NCI-H1694 treated with DMSO at 0.1 percent for 48 hours (cell line): ENCODE data around the gene CD44.

Experiments
- DNase-seq: peaks from one replicate; lab custom pipeline; 2025; lab: John Stamatoyannopoulos, UW

Gene CD44

GRCh38 chr11:35139722-35140282, 831 bp downstream of the CD44 start:
- no peak for DNase-seq

- no peak for DNase-seq
Observed at GRCh38 chr11:35141071-35141470, 2.1 kb downstream of the CD44 start.

- no peak for DNase-seq
Observed at GRCh38 chr11:35141571-35141971, 2.6 kb downstream of the CD44 start.

- DNase-seq: no peak
Observed at GRCh38 chr11:35142481-35143075, 3.6 kb downstream of the CD44 start.

GRCh38 chr11:35143297-35144135, 4.5 kb downstream of the CD44 start:
- DNase-seq: no peak

- no peak for DNase-seq
Observed at GRCh38 chr11:35144136-35144741, 5.3 kb downstream of the CD44 start.

GRCh38 chr11:35144806-35145205, 5.8 kb downstream of the CD44 start:
- DNase-seq: no peak

GRCh38 chr11:35145271-35145670, 6.3 kb downstream of the CD44 start:
- DNase-seq: no peak

GRCh38 chr11:35146074-35146521, 7.1 kb downstream of the CD44 start:
- no peak for DNase-seq

- no peak for DNase-seq
Observed at GRCh38 chr11:35146711-35147110, 7.7 kb downstream of the CD44 start.

- DNase-seq: no peak
Observed at GRCh38 chr11:35147235-35147634, 8.3 kb downstream of the CD44 start.

GRCh38 chr11:35148163-35148837, 9.3 kb downstream of the CD44 start:
- no peak for DNase-seq

GRCh38 chr11:35150454-35150853, 11.5 kb downstream of the CD44 start:
- DNase-seq: no peak

GRCh38 chr11:35151241-35151640, 12.3 kb downstream of the CD44 start:
- DNase-seq: no peak

GRCh38 chr11:35151683-35152280, 12.8 kb downstream of the CD44 start:
- DNase-seq: no peak

GRCh38 chr11:35152575-35152974, 13.6 kb downstream of the CD44 start:
- DNase-seq: no peak

GRCh38 chr11:35153280-35153679, 14.3 kb downstream of the CD44 start:
- no peak for DNase-seq

GRCh38 chr11:35154952-35155351, 16.0 kb downstream of the CD44 start:
- DNase-seq: no peak

- DNase-seq: no peak
Observed at GRCh38 chr11:35155677-35156076, 16.7 kb downstream of the CD44 start.

GRCh38 chr11:35157814-35158700, 19.1 kb downstream of the CD44 start:
- DNase-seq: no peak
